GDM1 (cell line): Measurements from ENCODE around the gene SLAMF1.
"Not testable (repeated sequence)": the region's sequence is repeated elsewhere in the genome, so short reads cannot be mapped to it uniquely, and the experiment has no call there.

Source experiments
- DNase-seq: peaks from one replicate; lab custom pipeline; 2025; lab: John Stamatoyannopoulos, UW

Gene SLAMF1

GRCh38 chr1:160646711-160647328 is at the start of gene SLAMF1:
Gene SLAMF1 (minus strand): TSS chr1:160647044. CDS start chr1:160646945, 99 bp downstream.
- peak; percentile 62 for DNase-seq

GRCh38 chr1:160692390-160692789 is 45.5 kb upstream of the SLAMF1 start:
- DNase-seq: not testable (repeated sequence)

GRCh38 chr1:160685266-160685665 is 38.4 kb upstream of the SLAMF1 start:
- DNase-seq: no peak

- no peak for DNase-seq
Observed at GRCh38 chr1:160682983-160683865, 36.4 kb upstream of the SLAMF1 start.

GRCh38 chr1:160681891-160682140 is 35.0 kb upstream of the SLAMF1 start:
- no peak for DNase-seq

- peak; percentile 89 for DNase-seq
Observed at GRCh38 chr1:160681066-160681890, 34.4 kb upstream of the SLAMF1 start.

GRCh38 chr1:160680399-160680798 is 33.6 kb upstream of the SLAMF1 start:
- DNase-seq: no peak

GRCh38 chr1:160679893-160680292 is 33.0 kb upstream of the SLAMF1 start:
- DNase-seq: no peak

- DNase-seq: no peak
Observed at GRCh38 chr1:160676869-160677597, 30.2 kb upstream of the SLAMF1 start.

- peak; percentile 64 for DNase-seq
Observed at GRCh38 chr1:160675641-160676410, 29.0 kb upstream of the SLAMF1 start.

- no peak for DNase-seq
Observed at GRCh38 chr1:160674415-160674814, 27.6 kb upstream of the SLAMF1 start.

GRCh38 chr1:160672789-160673695 is 26.2 kb upstream of the SLAMF1 start:
- DNase-seq: no peak

- DNase-seq: no peak
Observed at GRCh38 chr1:160671603-160672517, 25.0 kb upstream of the SLAMF1 start.

- DNase-seq: no peak
Observed at GRCh38 chr1:160670701-160671100, 23.9 kb upstream of the SLAMF1 start.

- DNase-seq: no peak
Observed at GRCh38 chr1:160669802-160670201, 23.0 kb upstream of the SLAMF1 start.

GRCh38 chr1:160669276-160669675 is 22.4 kb upstream of the SLAMF1 start:
- no peak for DNase-seq

- no peak for DNase-seq
Observed at GRCh38 chr1:160667896-160668295, 21.1 kb upstream of the SLAMF1 start.

GRCh38 chr1:160666079-160666442 is 19.2 kb upstream of the SLAMF1 start:
- DNase-seq: no peak
